Liver (tissue), 9 donors: Measurements from ENCODE around the gene EBF3. TPM values are rescaled to one million over a fixed set of nuclear protein-coding genes. Genes with fewer than 3 reads are reported as not detected.

Experiments used
- DNase-seq: peaks from one replicate; pipeline ENCODE4 v3.0.0-alpha.2; 2017; ENCODE audit warnings: low spot score
- H3K27ac ChIP-seq, 2 donors: one replicate each; pipeline ENCODE4 v1.7.0; 2013; ENCODE audit warnings: inconsistent platforms in 2 of 2, low read length in 2 of 2, control low read depth in 1 of 2, low read depth in 1 of 2, mild to moderate bottlenecking in 1 of 2
- H3K27me3 ChIP-seq, 4 donors: one replicate each; pipeline versions ENCODE4 v1.6.1 to v1.7.0; 2013; ENCODE audit warnings: low read length in 3 of 4, inconsistent platforms in 1 of 4, mild to moderate bottlenecking in 1 of 4, moderate library complexity in 1 of 4; ENCODE audit not compliant: control insufficient read depth in 4 of 4, insufficient read depth in 4 of 4
- H3K36me3 ChIP-seq, 4 donors: one replicate each; pipeline versions ENCODE4 v1.6.1 to v1.7.0; 2013; ENCODE audit warnings: low read length in 3 of 4, mild to moderate bottlenecking in 3 of 4, low read depth in 1 of 4, moderate library complexity in 1 of 4; ENCODE audit not compliant: control insufficient read depth in 4 of 4, insufficient read depth in 3 of 4
- H3K4me1 ChIP-seq, 4 donors: one replicate each; pipeline versions ENCODE4 v1.6.1 to v1.7.0; 2013; ENCODE audit warnings: low read length in 3 of 4, mild to moderate bottlenecking in 3 of 4, moderate library complexity in 1 of 4; ENCODE audit not compliant: control insufficient read depth in 4 of 4, insufficient read depth in 4 of 4
- H3K4me3 ChIP-seq, 3 donors: one replicate each; pipeline versions ENCODE4 v1.6.1 to v1.7.0; 2013; ENCODE audit warnings: low read length in 3 of 3, control low read depth in 1 of 3, low read depth in 1 of 3, mild to moderate bottlenecking in 1 of 3
- H3K9ac ChIP-seq, 2 donors: one replicate each; pipeline ENCODE4 v1.7.0; 2013; ENCODE audit warnings: low read length in 2 of 2, mild to moderate bottlenecking in 2 of 2, moderate library complexity in 2 of 2, control low read depth in 1 of 2, low read depth in 1 of 2
- H3K9me3 ChIP-seq, 4 donors: one replicate each; pipeline versions ENCODE4 v1.6.1 to v1.7.0; 2013; ENCODE audit warnings: low read length in 3 of 4; ENCODE audit not compliant: control insufficient read depth in 4 of 4
- CTCF ChIP-seq: fragments of 150-350 bp; IDR thresholded peaks from 2 replicates; pipeline ENCODE4 v1.5.1; 2017; ENCODE audit warnings: improper control_type of control experiment, low read depth, low read length; ENCODE audit not compliant: missing input control
- EGR1 ChIP-seq, 2 donors: IDR thresholded peaks; 2 replicates each; pipeline ENCODE4 v1.6.1; 2016 to 2018; ENCODE audit warnings: antibody characterized with exemption in 2 of 2, low read depth in 2 of 2
- FOXA1 ChIP-seq: IDR thresholded peaks from 2 replicates; pipeline ENCODE4 v1.6.1; 2016; ENCODE audit warnings: antibody characterized with exemption
- FOXA2 ChIP-seq: IDR thresholded peaks from 2 replicates; pipeline ENCODE4 v1.6.1; 2016; ENCODE audit warnings: antibody characterized with exemption
- GABPA ChIP-seq, 2 donors: IDR thresholded peaks in 1 of 2; conservative IDR thresholded peaks in 1 of 2; 2 replicates each; pipeline ENCODE4 v1.6.1; 2016; ENCODE audit warnings: antibody characterized with exemption in 2 of 2, mild to moderate bottlenecking in 1 of 2, moderate library complexity in 1 of 2
- HNF4A ChIP-seq, 2 donors: conservative IDR thresholded peaks; 2 replicates each; pipeline ENCODE4 v1.6.1; 2016; ENCODE audit warnings: antibody characterized with exemption in 2 of 2, mild to moderate bottlenecking in 2 of 2
- JUND ChIP-seq, 2 donors: IDR thresholded peaks; 2 replicates each; pipeline ENCODE4 v1.6.1; 2016; ENCODE audit warnings: antibody characterized with exemption in 2 of 2
- NR2F2 ChIP-seq: IDR thresholded peaks from 2 replicates; pipeline ENCODE4 v1.6.1; 2016; ENCODE audit warnings: antibody characterized with exemption
- RAD21 ChIP-seq, 2 donors: IDR thresholded peaks; 2 replicates each; pipeline ENCODE4 v1.6.1; 2016; ENCODE audit warnings: antibody characterized with exemption in 2 of 2, mild to moderate bottlenecking in 2 of 2
- REST ChIP-seq: IDR thresholded peaks from 2 replicates; pipeline ENCODE4 v1.6.1; 2016; ENCODE audit warnings: antibody characterized with exemption, mild to moderate bottlenecking
- SP1 ChIP-seq: IDR thresholded peaks from 2 replicates; pipeline ENCODE4 v1.6.1; 2018; ENCODE audit warnings: antibody characterized with exemption, mild to moderate bottlenecking
- TAF1 ChIP-seq: conservative IDR thresholded peaks from 2 replicates; pipeline ENCODE4 v1.6.1; 2016; ENCODE audit warnings: antibody characterized with exemption, mild to moderate bottlenecking
- WGBS: extraction: QIAGEN DNeasy Blood & Tissue Kit; methylation state at CpG from one replicate; pipeline ENCODE4 v1.1.7; 2013; 5-methylcytosine and 5-hydroxymethylcytosine counted together
- polyA plus RNA-seq, 2 donors: library from polyadenylated mRNA; stranded (reverse) in 1 of 2; unstranded in 1 of 2; fragments of 200-250 nt in 1 of 2; fragments of >200 nt in 1 of 2; fragmentation: Nextera tagmentation in 1 of 2; extraction: Ambion mirVana in 1 of 2; gene quantifications; one replicate each; pipeline versions ENCODE4 v1.2.1 to v1.2.3, GENCODE V29; 2013 to 2015
- total RNA-seq, 2 donors: library from RNA; depleted of rRNA; stranded (reverse); fragments of >200 nt; gene quantifications; one replicate each; pipeline ENCODE4 v1.2.3, GENCODE V29; 2014
- TF ChIP-seq, protein P1 (sequence below): IDR thresholded peaks from 2 replicates; pipeline ENCODE4 v1.6.1; 2016; ENCODE audit warnings: antibody characterized with exemption
- TF ChIP-seq, protein P2 (sequence below): IDR thresholded peaks from 2 replicates; pipeline ENCODE4 v1.6.1; 2016; ENCODE audit warnings: antibody characterized with exemption
- TF ChIP-seq, protein P3 (sequence below): IDR thresholded peaks from 2 replicates; pipeline ENCODE4 v1.6.1; 2016; ENCODE audit warnings: antibody characterized with exemption
- donor health status: healthy.
- donor health status: healthy.
- donor health status: healthy.
- donor health status: healthy.
- donor health status: healthy.

EBF3 gene
- total and polyA plus RNA-seq, 4 donors = 0.02 to 0.08 TPM; not detected in 2

DNA sequence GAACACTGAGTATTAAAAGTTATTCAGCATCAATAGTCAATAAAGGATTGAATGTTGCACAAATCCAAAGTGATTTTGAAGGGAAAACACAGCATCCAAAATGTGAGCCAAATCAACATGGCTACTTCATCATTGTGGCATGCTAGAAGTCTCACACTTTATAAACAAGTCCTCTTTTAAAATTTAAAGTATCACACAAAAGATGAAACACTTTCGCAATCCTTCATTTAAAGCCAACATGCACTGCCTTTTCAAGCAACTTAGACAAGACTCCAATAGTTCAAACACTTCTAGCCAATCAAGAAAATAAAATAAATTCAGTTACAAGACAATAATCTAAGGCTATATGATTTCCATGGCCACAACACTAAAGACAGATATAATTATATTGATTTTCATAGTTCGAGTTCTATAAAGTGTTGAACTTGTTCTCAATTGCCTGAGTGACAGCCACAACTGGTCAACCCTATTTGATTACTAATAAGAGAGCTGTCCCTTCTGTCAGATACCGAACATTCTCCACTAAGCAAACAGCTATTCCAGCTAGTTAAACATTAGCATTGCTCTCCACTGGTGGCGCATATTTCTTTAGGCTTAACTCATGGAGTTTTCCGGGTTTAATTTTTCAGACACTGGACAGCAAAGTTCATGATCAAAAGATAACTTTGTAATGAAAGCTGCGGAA, 8.3 kb downstream of the EBF3 start:
- DNase-seq = no peak
- Histone ChIP-seq H3K9ac (no peak overlapping the region), H3K36me3 (no peaks in the 10 kb centered on the region), H3K27me3 (peaks cover 8 to 36% (median 26%) of the 10 kb centered on the region in 4 donors), H3K4me1 (peaks cover 2 to 19% (median 10%) of the 10 kb centered on the region in 4 donors), H3K9me3 (peaks cover 0 to 3% (median 0%) of the 10 kb centered on the region in 4 donors), H3K27ac (no peak overlapping the region), H3K4me3 (no peak overlapping the region)
- no peak for TF ChIP-seq FOXA1
- TF ChIP-seq JUND (IDR thresholded peaks at IDR 0.05) = no peak
- TF ChIP-seq, protein P1, sequence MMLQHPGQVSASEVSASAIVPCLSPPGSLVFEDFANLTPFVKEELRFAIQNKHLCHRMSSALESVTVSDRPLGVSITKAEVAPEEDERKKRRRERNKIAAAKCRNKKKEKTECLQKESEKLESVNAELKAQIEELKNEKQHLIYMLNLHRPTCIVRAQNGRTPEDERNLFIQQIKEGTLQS = no peak
- TF ChIP-seq GABPA (IDR thresholded peaks at IDR 0.05 in 1 of 2, conservative IDR thresholded peaks at IDR 0.05 in 1 of 2) = no peak
- peak in 1 of 2 donors; percentile 14 for TF ChIP-seq RAD21 (IDR thresholded peaks at IDR 0.05)
- TF ChIP-seq REST = no peak
- no peak for TF ChIP-seq TAF1
- no peak for TF ChIP-seq NR2F2
- peak; percentile 27 for TF ChIP-seq FOXA2
- TF ChIP-seq, protein P2, sequence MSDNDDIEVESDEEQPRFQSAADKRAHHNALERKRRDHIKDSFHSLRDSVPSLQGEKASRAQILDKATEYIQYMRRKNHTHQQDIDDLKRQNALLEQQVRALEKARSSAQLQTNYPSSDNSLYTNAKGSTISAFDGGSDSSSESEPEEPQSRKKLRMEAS = no peak
- no peak for TF ChIP-seq HNF4A (conservative IDR thresholded peaks at IDR 0.05)
- peak; percentile 13 for TF ChIP-seq CTCF
- no peak for TF ChIP-seq SP1
- WGBS = 32% methylated on average over 6 of the region's 6 CpGs

GRCh38 chr10:129954492-129955315, 9.4 kb downstream of the EBF3 start:
- Histone ChIP-seq H3K9ac (no peak overlapping the region), H3K4me3 (no peak overlapping the region), H3K36me3 (no peaks in the 10 kb centered on the region), H3K27ac (no peak overlapping the region), H3K27me3 (peaks cover 8 to 35% (median 22%) of the 10 kb centered on the region in 4 donors), H3K9me3 (peaks cover 0 to 3% (median 0%) of the 10 kb centered on the region in 4 donors), H3K4me1 (peaks cover 2 to 18% (median 9%) of the 10 kb centered on the region in 4 donors)
- no peak for DNase-seq
- 81% methylated on average over 11 of the region's 11 CpGs for WGBS
- TF ChIP-seq NR2F2 = no peak
- TF ChIP-seq, protein P3, sequence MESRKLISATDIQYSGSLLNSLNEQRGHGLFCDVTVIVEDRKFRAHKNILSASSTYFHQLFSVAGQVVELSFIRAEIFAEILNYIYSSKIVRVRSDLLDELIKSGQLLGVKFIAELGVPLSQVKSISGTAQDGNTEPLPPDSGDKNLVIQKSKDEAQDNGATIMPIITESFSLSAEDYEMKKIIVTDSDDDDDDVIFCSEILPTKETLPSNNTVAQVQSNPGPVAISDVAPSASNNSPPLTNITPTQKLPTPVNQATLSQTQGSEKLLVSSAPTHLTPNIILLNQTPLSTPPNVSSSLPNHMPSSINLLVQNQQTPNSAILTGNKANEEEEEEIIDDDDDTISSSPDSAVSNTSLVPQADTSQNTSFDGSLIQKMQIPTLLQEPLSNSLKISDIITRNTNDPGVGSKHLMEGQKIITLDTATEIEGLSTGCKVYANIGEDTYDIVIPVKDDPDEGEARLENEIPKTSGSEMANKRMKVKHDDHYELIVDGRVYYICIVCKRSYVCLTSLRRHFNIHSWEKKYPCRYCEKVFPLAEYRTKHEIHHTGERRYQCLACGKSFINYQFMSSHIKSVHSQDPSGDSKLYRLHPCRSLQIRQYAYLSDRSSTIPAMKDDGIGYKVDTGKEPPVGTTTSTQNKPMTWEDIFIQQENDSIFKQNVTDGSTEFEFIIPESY = no peak
- TF ChIP-seq CTCF = no peak
- TF ChIP-seq FOXA1 = no peak
- TF ChIP-seq REST = no peak
- TF ChIP-seq EGR1 (IDR thresholded peaks at IDR 0.05; ENCODE audit: low read depth in 2 of 2) = no peak
- no peak for TF ChIP-seq SP1
